Uterine smooth muscle cell (primary cell): Measurements from ENCODE around the gene MRPS6. TPM values are rescaled to one million over a fixed set of nuclear protein-coding genes. Genes with fewer than 3 reads are reported as not detected.

Experiments
- total RNA-seq: library from RNA; depleted of rRNA; stranded (reverse); fragments of >200 nt; gene quantifications from 2 replicates; pipeline ENCODE4 v1.2.3, GENCODE V29; 2014

The MRPS6 gene
- total RNA-seq: 20.0 and 40.6 TPM in 2 replicates

GRCh38 chr21:34073032-34073748, at the start of gene MRPS6, which contains the start of gene SLC5A3:
TSS of gene MRPS6 (plus strand) at chr21:34073578. CDS start at chr21:34073701, 123 bp downstream.
TSS of gene SLC5A3 (plus strand) at chr21:34073578. CDS start at chr21:34095199, 21,621 bp downstream.

Other genes starting within 250 kb of the MRPS6 start
- 164 and 168 TPM in 2 replicates for gene ATP5PO, start 157.8 kb upstream of the MRPS6 start, total RNA-seq
- gene SLC5A3, start within 50 bp of the MRPS6 start, total RNA-seq: 57.1 and 62.6 TPM in 2 replicates